ENCODE results near the gene PHTF2. TPM values are rescaled to one million over a fixed set of nuclear protein-coding genes. Genes with fewer than 3 reads are reported as not detected.

Gene PHTF2
- polyA plus RNA-seq, 1 of the 3 experiments (the other 2 are of a cell fraction) = 21.2 TPM

GRCh38 chr7:78002021-78002420 is 203.4 kb downstream of the PHTF2 start:
- ChIA-PET POLR2A (no interaction called here), CTCF (interaction anchor here (3.2 kb wide), 1 partner anchor 18 kb away, joined by 12 read pairs; no protein-coding TSS in a partner anchor)
- no peak for DNase-seq
- H3K27me3 ChIP-seq (ENCODE audit: insufficient read depth) = no peaks in the 10 kb centered on the region
- H3K4me2 ChIP-seq = no peak overlapping the region
- no peak overlapping the region for H3K9ac ChIP-seq
- WGBS (ENCODE audit: low lambda C conversion rate) = 62% methylated on average over 3 of the region's 3 CpGs
- H2AFZ ChIP-seq (ENCODE audit: low read depth) = no peak overlapping the region
- TF ChIP-seq CHD2 (IDR thresholded peaks at IDR 0.05; ENCODE audit: low read length, partially characterized antibody) = no peak
- no peaks in the 10 kb centered on the region for H3F3A ChIP-seq (replicated peaks; ENCODE audit: insufficient read depth)
- no peaks in the 10 kb centered on the region for H3K79me2 ChIP-seq (ENCODE audit: insufficient read depth)
- no peaks in the 10 kb centered on the region for H3K36me3 ChIP-seq (replicated peaks in 1 of 2; ENCODE audit: control insufficient read depth in 1 of 2, insufficient read depth in 2 of 2, low read length in 1 of 2)
- no peaks in the 10 kb centered on the region for H3K9me2 ChIP-seq
- H3K4me3 ChIP-seq (ENCODE audit: low read depth in 2 of 2, low read length in 1 of 2) = no peak overlapping the region
- H4K20me1 ChIP-seq (ENCODE audit: insufficient read depth) = no peaks in the 10 kb centered on the region
- H3K27ac ChIP-seq (ENCODE audit: low read depth in 2 of 2, low read length in 1 of 2) = no peak overlapping the region
- H3K9me3 ChIP-seq = no peaks in the 10 kb centered on the region
- H3K4me1 ChIP-seq (ENCODE audit: control insufficient read depth in 1 of 2, insufficient read depth in 2 of 2, low read depth in 1 of 2, low read length in 1 of 2) = no peaks in the 10 kb centered on the region

- DNase-seq = no peak
- Histone ChIP-seq H3K4me1 (ENCODE audit: control insufficient read depth in 1 of 2, insufficient read depth in 2 of 2, low read depth in 1 of 2, low read length in 1 of 2) (no peaks in the 10 kb centered on the region), H3K9me2 (no peaks in the 10 kb centered on the region), H3K27ac (ENCODE audit: low read depth in 2 of 2, low read length in 1 of 2) (no peak overlapping the region), H3K27me3 (ENCODE audit: insufficient read depth) (no peaks in the 10 kb centered on the region), H3K9me3 (no peaks in the 10 kb centered on the region), H2AFZ (ENCODE audit: low read depth) (no peak overlapping the region), H3K4me2 (no peak overlapping the region), H3K4me3 (ENCODE audit: low read depth in 2 of 2, low read length in 1 of 2) (no peak overlapping the region), H4K20me1 (ENCODE audit: insufficient read depth) (no peaks in the 10 kb centered on the region), H3K36me3 (replicated peaks in 1 of 2; ENCODE audit: control insufficient read depth in 1 of 2, insufficient read depth in 2 of 2, low read length in 1 of 2) (no peaks in the 10 kb centered on the region), H3K79me2 (ENCODE audit: insufficient read depth) (no peaks in the 10 kb centered on the region), H3F3A (replicated peaks; ENCODE audit: insufficient read depth) (no peaks in the 10 kb centered on the region), H3K9ac (no peak overlapping the region)
- TF ChIP-seq USF2 (IDR thresholded peaks at IDR 0.05; ENCODE audit: borderline replicate concordance, low read depth, low read length) (no peak), RAD21 (IDR thresholded peaks at IDR 0.05; ENCODE audit: low read length) (no peak), FOXJ3 (CRISPR knock-in tag; IDR thresholded peaks at IDR 0.05) (no peak), CTCF (IDR thresholded peaks at IDR 0.05) (no peak), NFIC (IDR thresholded peaks at IDR 0.05; ENCODE audit: borderline replicate concordance) (no peak), USF1 (IDR thresholded peaks at IDR 0.05; ENCODE audit: borderline replicate concordance, low read depth) (peak; percentile 66; the same call in 1 of the 2 replicates), EP300 (IDR thresholded peaks at IDR 0.05; ENCODE audit: borderline replicate concordance in 1 of 2, low read depth in 1 of 2, low read length in 1 of 2) (no peak), GATA2 (CRISPR knock-in tag; IDR thresholded peaks at IDR 0.05) (no peak)
- ChIA-PET POLR2A (no interaction called here), CTCF (no interaction called here)
- WGBS (ENCODE audit: low lambda C conversion rate) = 79% methylated on average over 4 of the region's 4 CpGs
These were observed 204.1 kb downstream of the PHTF2 start for GRCh38 chr7:78002715-78003114.
